WERI-Rb-1 (cell line): ENCODE data around the gene DDAH2.

ENCODE experiments used
- DNase-seq: peaks from one replicate; pipeline ENCODE4 v3.0.0-alpha.2; 2020
- H3K27ac ChIP-seq: fragments of 250-450 bp; sonication (Bioruptor Pico); 2 replicates; pipeline ENCODE4 v1.5.1; 2020; ENCODE audit warnings: mild to moderate bottlenecking, moderate library complexity
- H3K27me3 ChIP-seq: fragments of 250-450 bp; sonication (Bioruptor Pico); 2 replicates; pipeline ENCODE4 v1.5.1; 2021; ENCODE audit warnings: mild to moderate bottlenecking, low read depth, moderate library complexity; ENCODE audit not compliant: insufficient read depth, severe bottlenecking
- H3K36me3 ChIP-seq: fragments of 250-450 bp; sonication (Bioruptor Pico); 2 replicates; pipeline ENCODE4 v1.5.1; 2020; ENCODE audit warnings: mild to moderate bottlenecking, moderate library complexity
- H3K4me3 ChIP-seq: 2 replicates; pipeline ENCODE4 v1.5.1; 2011; ENCODE audit warnings: low read depth, mild to moderate bottlenecking, control low read depth, low read length
- H3K9me3 ChIP-seq: fragments of 250-450 bp; sonication (Bioruptor Pico); 2 replicates; pipeline ENCODE4 v1.5.1; 2021; ENCODE audit warnings: mild to moderate bottlenecking, moderate library complexity; ENCODE audit not compliant: severe bottlenecking
- CTCF ChIP-seq: IDR thresholded peaks from 2 replicates; pipeline ENCODE4 v1.5.1; 2011; ENCODE audit warnings: low read depth, mild to moderate bottlenecking, control low read depth, inconsistent platforms, low read length

Gene DDAH2

GRCh38 chr6:31683591-31683990 is 45.5 kb downstream of the DDAH2 start:
- Histone ChIP-seq H3K27me3 (no peaks in the 10 kb centered on the region), H3K4me3 (no peak overlapping the region), H3K9me3 (no peaks in the 10 kb centered on the region), H3K27ac (no peak overlapping the region), H3K36me3 (peaks cover 39% of the 10 kb centered on the region)
- no peak for TF ChIP-seq CTCF
- DNase-seq = no peak

- Histone ChIP-seq H3K27me3 (no peaks in the 10 kb centered on the region), H3K9me3 (no peaks in the 10 kb centered on the region), H3K27ac (no peak overlapping the region), H3K36me3 (peaks cover 15% of the 10 kb centered on the region), H3K4me3 (no peak overlapping the region)
- DNase-seq = no peak
- TF ChIP-seq CTCF = no peak
Measured at GRCh38 chr6:31681135-31681671, 47.9 kb downstream of the DDAH2 start.

GRCh38 chr6:31680226-31681134 is 48.6 kb downstream of the DDAH2 start, which contains the start of gene LY6G5C:
LY6G5C (minus strand) TSS chr6:31681067; CDS start chr6:31680373, 694 bp downstream.
- Histone ChIP-seq H3K36me3 (peaks cover 8% of the 10 kb centered on the region), H3K27me3 (no peaks in the 10 kb centered on the region), H3K27ac (peak within 1 kb of the TSS; percentile 21; the same call in 1 of the 2 replicates), H3K4me3 (no peak within 1 kb of the TSS), H3K9me3 (no peaks in the 10 kb centered on the region)
- peak; percentile 89 for DNase-seq
- TF ChIP-seq CTCF = peak; percentile 90

- Histone ChIP-seq H3K36me3 (peaks cover 10% of the 10 kb centered on the region), H3K27me3 (no peaks in the 10 kb centered on the region), H3K9me3 (no peaks in the 10 kb centered on the region), H3K27ac (no peak overlapping the region), H3K4me3 (no peak overlapping the region)
- TF ChIP-seq CTCF = no peak
- no peak for DNase-seq
Measured at GRCh38 chr6:31677955-31678354, 51.1 kb downstream of the DDAH2 start.
